H1 (cell line): ENCODE results near the gene LBH. TPM values are rescaled to one million over a fixed set of nuclear protein-coding genes. Genes with fewer than 3 reads are reported as not detected.

ENCODE experiments used
- CTCF ChIA-PET: fragments of 300-600 bp; sonication (Branson Sonifier 250); formaldehyde crosslinking; loops from one replicate; lab custom pipeline; 2021; ENCODE audit not compliant: partially characterized antibody; lab: Charles Lee
- POLR2A ChIA-PET: fragments of 300-600 bp; sonication (Branson Sonifier 250); formaldehyde crosslinking; loops from one replicate; lab custom pipeline; 2021; ENCODE audit warnings: inconsistent platforms; ENCODE audit not compliant: partially characterized antibody; lab: Charles Lee
- DNase-seq, 2 experiments: peaks; one replicate each; pipeline versions ENCODE4 v3.0.0 to v3.0.0-alpha.2; 2010 to 2022; ENCODE audit warnings: low spot score in 2 of 2, low read depth in 1 of 2, mixed read lengths in 1 of 2
- FAIRE-seq: peaks from 2 replicates; lab custom pipeline; 2011; peaks lifted over from hg19 to GRCh38; lab: Jason Lieb, UNC
- H2AFZ ChIP-seq: 2 replicates; pipeline ENCODE4 v1.8.1; 2012; ENCODE audit warnings: low read length, inconsistent platforms
- H2AK5ac ChIP-seq: 2 replicates; pipeline ENCODE4 v1.6.1; 2013; ENCODE audit warnings: low read depth, low read length
- H2BK120ac ChIP-seq: replicated peaks from 2 replicates; pipeline ENCODE3; 2013; ENCODE audit warnings: low read depth, low read length, inconsistent platforms
- H2BK12ac ChIP-seq: 2 replicates; pipeline ENCODE4 v1.6.1; 2013; ENCODE audit warnings: low read depth, low read length
- H2BK15ac ChIP-seq: 2 replicates; pipeline ENCODE4 v1.6.1; 2013; ENCODE audit warnings: low read length
- H2BK20ac ChIP-seq: 2 replicates; pipeline ENCODE4 v1.6.1; 2013; ENCODE audit warnings: low read length
- H2BK5ac ChIP-seq: 2 replicates; pipeline ENCODE4 v1.6.1; 2013; ENCODE audit warnings: low read depth, low read length
- H3K14ac ChIP-seq: 2 replicates; pipeline ENCODE4 v1.6.1; 2013; ENCODE audit warnings: inconsistent platforms; ENCODE audit not compliant: insufficient read length
- H3K18ac ChIP-seq: 2 replicates; pipeline ENCODE4 v1.6.1; 2013; ENCODE audit warnings: low read length; ENCODE audit errors: extremely low read depth
- H3K23ac ChIP-seq: 2 replicates; pipeline ENCODE4 v1.6.1; 2013; ENCODE audit warnings: inconsistent platforms; ENCODE audit not compliant: insufficient read length
- H3K23me2 ChIP-seq: 2 replicates; pipeline ENCODE4 v1.6.1; 2013; ENCODE audit warnings: low read depth, low read length
- H3K27ac ChIP-seq: 2 replicates; pipeline ENCODE4 v1.6.1; 2011; ENCODE audit warnings: low read depth, low read length, inconsistent platforms
- H3K27me3 ChIP-seq, 4 experiments: replicated peaks in 1 of 4; 1 replicate in 1 of 4; 2 replicates in 3 of 4; pipeline versions ENCODE4 v1.6.1 to v1.8.1; 2011 to 2013; ENCODE audit warnings: low read length in 3 of 4, mild to moderate bottlenecking in 3 of 4, inconsistent platforms in 2 of 4, mixed read lengths in 2 of 4, moderate library complexity in 1 of 4; ENCODE audit not compliant: control insufficient read depth in 3 of 4, insufficient read depth in 3 of 4; ENCODE audit errors: extremely low read depth in 1 of 4
- H3K36me3 ChIP-seq, 4 experiments: 2 replicates each; pipeline versions ENCODE4 v1.6.1 to v1.8.1; 2011 to 2013; ENCODE audit warnings: mild to moderate bottlenecking in 4 of 4, low read length in 3 of 4, moderate library complexity in 2 of 4, control low read depth in 1 of 4, inconsistent platforms in 1 of 4; ENCODE audit not compliant: insufficient read depth in 4 of 4, control insufficient read depth in 2 of 4
- H3K4ac ChIP-seq: replicated peaks from 2 replicates; pipeline ENCODE3; 2013; ENCODE audit warnings: low read length, low read depth, mixed read lengths, inconsistent platforms; ENCODE audit not compliant: insufficient read length
- H3K4me1 ChIP-seq, 4 experiments: replicated peaks in 1 of 4; 1 replicate in 1 of 4; 2 replicates in 3 of 4; pipeline versions ENCODE4 v1.6.1 to v1.8.1; 2011 to 2013; ENCODE audit warnings: low read length in 3 of 4, inconsistent platforms in 2 of 4, mixed read lengths in 1 of 4; ENCODE audit not compliant: insufficient read depth in 4 of 4, control insufficient read depth in 3 of 4
- H3K4me2 ChIP-seq, 2 experiments: 2 replicates each; pipeline versions ENCODE4 v1.6.1 to v1.8.1; 2011 to 2013; ENCODE audit warnings: low read depth in 2 of 2, low read length in 2 of 2, control low read depth in 1 of 2, inconsistent platforms in 1 of 2, mild to moderate bottlenecking in 1 of 2; ENCODE audit not compliant: insufficient read depth in 1 of 2
- H3K4me3 ChIP-seq, 4 experiments: fragments of 200-600, 300-600 bp in 1 of 4; sonication (generic), shearing (Covaris generic), sonication (Bioruptor Twin) in 1 of 4; 2 replicates each; pipeline versions ENCODE4 v1.5.1 to v1.8.1; 2011 to 2016; ENCODE audit warnings: low read length in 4 of 4, low read depth in 3 of 4, control low read depth in 2 of 4, inconsistent platforms in 2 of 4, mild to moderate bottlenecking in 2 of 4, mixed read lengths in 1 of 4, moderate library complexity in 1 of 4; ENCODE audit not compliant: insufficient read depth in 2 of 4; ENCODE audit errors: extremely low read depth in 1 of 4
- H3K56ac ChIP-seq: replicated peaks from 2 replicates; pipeline ENCODE3; 2013; ENCODE audit warnings: low read depth, mild to moderate bottlenecking, mixed read lengths, low read length, inconsistent platforms; ENCODE audit not compliant: insufficient read length
- H3K79me1 ChIP-seq: 2 replicates; pipeline ENCODE4 v1.6.1; 2013; ENCODE audit warnings: low read depth, low read length, control low read depth
- H3K79me2 ChIP-seq, 2 experiments: 2 replicates each; pipeline versions ENCODE4 v1.6.1 to v1.8.1; 2012 to 2013; ENCODE audit warnings: low read length in 2 of 2, mild to moderate bottlenecking in 2 of 2, inconsistent platforms in 1 of 2; ENCODE audit not compliant: insufficient read depth in 2 of 2, control insufficient read depth in 1 of 2
- H3K9ac ChIP-seq, 4 experiments: replicated peaks in 1 of 4; 1 replicate in 1 of 4; 2 replicates in 3 of 4; pipeline versions ENCODE4 v1.6.1 to v1.8.1; 2011 to 2013; ENCODE audit warnings: low read depth in 3 of 4, low read length in 3 of 4, control low read depth in 2 of 4, mild to moderate bottlenecking in 2 of 4, moderate library complexity in 2 of 4, inconsistent platforms in 1 of 4; ENCODE audit errors: extremely low read depth in 1 of 4
- H3K9me3 ChIP-seq, 2 experiments: 2 replicates each; pipeline versions ENCODE4 v1.6.1 to v1.8.1; 2012 to 2013; ENCODE audit warnings: mild to moderate bottlenecking in 2 of 2, moderate library complexity in 2 of 2, control low read depth in 1 of 2, inconsistent platforms in 1 of 2, low read depth in 1 of 2, low read length in 1 of 2, mixed read lengths in 1 of 2; ENCODE audit not compliant: insufficient read depth in 2 of 2
- H4K20me1 ChIP-seq, 2 experiments: replicated peaks in 1 of 2; 2 replicates each; pipeline versions ENCODE3 to v1.8.1; 2011 to 2013; ENCODE audit warnings: inconsistent platforms in 2 of 2, low read length in 2 of 2, mild to moderate bottlenecking in 1 of 2; ENCODE audit not compliant: insufficient read depth in 2 of 2, control insufficient read depth in 1 of 2
- H4K5ac ChIP-seq: 2 replicates; pipeline ENCODE4 v1.6.1; 2013; ENCODE audit warnings: low read length, low read depth, mixed read lengths, inconsistent platforms; ENCODE audit not compliant: insufficient read length
- H4K8ac ChIP-seq: 2 replicates; pipeline ENCODE4 v1.8.0; 2013; ENCODE audit warnings: mild to moderate bottlenecking, moderate library complexity, low read length, inconsistent platforms; ENCODE audit not compliant: insufficient read depth; ENCODE audit errors: extremely low read depth
- H4K91ac ChIP-seq: replicated peaks from 2 replicates; pipeline ENCODE3; 2013; ENCODE audit warnings: low read length, mixed read lengths, inconsistent platforms; ENCODE audit not compliant: insufficient read length
- CHD2 ChIP-seq: IDR thresholded peaks from 2 replicates; pipeline ENCODE4 v1.6.1; 2012; ENCODE audit warnings: low read length, improper control_type of control experiment
- SIRT6 ChIP-seq: IDR thresholded peaks from one replicate; pipeline ENCODE4 v1.7.1; 2012; ENCODE audit warnings: low read length, inconsistent platforms
- TEAD4 ChIP-seq: IDR thresholded peaks from 2 replicates; pipeline ENCODE4 v1.6.1; 2012; ENCODE audit warnings: low read depth, low read length, inconsistent platforms, mixed read lengths
- USF2 ChIP-seq: IDR thresholded peaks from 2 replicates; pipeline ENCODE4 v1.6.1; 2011; ENCODE audit warnings: low read length, improper control_type of control experiment
- WGBS, 2 experiments: shearing (Covaris generic) in 1 of 2; methylation state at CpG; one replicate each; pipeline versions ENCODE4 v1.1.6 to v1.1.7; 2013 to 2015; ENCODE audit warnings: low lambda C conversion rate in 2 of 2, mixed read lengths in 2 of 2, inconsistent platforms in 1 of 2, low coverage in 1 of 2, missing lambda C conversion rate in 1 of 2; ENCODE audit not compliant: insufficient replicate concordance in 2 of 2, insufficient coverage in 1 of 2, insufficient read length in 1 of 2; ENCODE audit errors: extremely low coverage in 1 of 2, missing lambda C conversion rate in 1 of 2; 5-methylcytosine and 5-hydroxymethylcytosine counted together
- polyA plus RNA-seq, 7 experiments: library from polyadenylated mRNA; depleted of rRNA in 3 of 7; stranded (reverse) in 5 of 7; unstranded in 2 of 7; fragments of >200 nt in 5 of 7; fragments of 200-250 nt in 2 of 7; gene quantifications; 1 replicate in 5 of 7; 2 replicates in 1 of 7; 4 replicates in 1 of 7; pipeline versions ENCODE4 v1.2.1 to v1.2.3, GENCODE V29; 2011 to 2013; ENCODE audit warnings: missing spikeins in 2 of 7, mixed read lengths in 2 of 7
- total RNA-seq: library from RNA; stranded (reverse); fragmentation: NEBNext Ultra II Directional; extraction: Animal tissue kit (Norgen Biotek cat#: 25700); gene quantifications from 2 replicates; pipeline ENCODE4 v1.2.1, GENCODE V29; 2021

LBH gene
- total and polyA plus RNA-seq, 2 of the 8 experiments (the other 6 are each of a cell fraction or from before 2014, with no cell fraction given): 25.7 to 34.5 TPM

- Histone ChIP-seq H4K8ac (no peak overlapping the region), H2BK15ac (no peak overlapping the region), H2BK20ac (no peak overlapping the region), H3K23me2 (no peaks in the 10 kb centered on the region), H3K23ac (no peak overlapping the region), H3K4me1 (peaks cover 0 to 5% (median 1%) of the 10 kb centered on the region in 4 experiments; a peak in 3 of 7 replicates), H3K27ac (no peak overlapping the region), H3K14ac (no peak overlapping the region), H3K9me3 (no peaks in the 10 kb centered on the region), H3K36me3 (no peaks in the 10 kb centered on the region), H3K4ac (no peak overlapping the region), H4K20me1 (no peaks in the 10 kb centered on the region), H3K79me2 (no peaks in the 10 kb centered on the region), H4K5ac (no peak overlapping the region), H4K91ac (no peak overlapping the region), H3K4me2 (no peak overlapping the region), H3K4me3 (no peak overlapping the region), H2AK5ac (no peak overlapping the region), H2AFZ (no peak overlapping the region), H3K56ac (no peak overlapping the region), H3K9ac (no peak overlapping the region), H3K79me1 (no peaks in the 10 kb centered on the region), H2BK5ac (no peak overlapping the region), H3K18ac (no peak overlapping the region), H2BK120ac (no peak overlapping the region), H2BK12ac (no peak overlapping the region), H3K27me3 (no peaks in the 10 kb centered on the region)
- CTCF ChIA-PET: interaction anchor here (1.0 to 3.7 kb wide), 3 partner anchors 32 to 434 kb away, joined by 3 to 13 read pairs (median 3); no protein-coding TSS in a partner anchor
- FAIRE-seq: no peak
- DNase-seq: no peak
- WGBS, 2 experiments: 91% methylated on average over 5 of the region's 5 CpGs; no CpG with 5 or more reads in 1 of the 2 experiments
- TF ChIP-seq USF2 (no peak), SIRT6 (no peak), CHD2 (no peak), TEAD4 (no peak)
- POLR2A ChIA-PET: no interaction called here
These were observed 40.0 kb downstream of the LBH start for GRCh38 chr2:30271301-30271700.
